Cardiac ventricle fibroblast (primary cell): ENCODE measurements around the gene OR2G3. TPM values are rescaled to one million over a fixed set of nuclear protein-coding genes. Genes with fewer than 3 reads are reported as not detected.

Experiments
- total RNA-seq: library from RNA; depleted of rRNA; stranded (reverse); fragments of >200 nt; gene quantifications from 2 replicates; pipeline ENCODE4 v1.2.3, GENCODE V29; 2015

OR2G3 gene
- total RNA-seq: not detected in 2 replicates

GRCh38 chr1:247605286-247605685 is at the start of gene OR2G3:
OR2G3 (plus strand) TSS chr1:247605586; CDS start chr1:247605586, 0 bp downstream.

GRCh38 chr1:247588060-247588459 is 17.3 kb upstream of the OR2G3 start, which contains the start of gene OR2G2:
OR2G2 (plus strand) TSS chr1:247588360; CDS start chr1:247588360, 0 bp downstream.

Other genes starting within 250 kb of the OR2G3 start
- not detected in 2 replicates for gene NLRP3, start 189.4 kb upstream of the OR2G3 start, total RNA-seq
- gene OR2B11, start 147.5 kb upstream of the OR2G3 start, total RNA-seq: not detected in 2 replicates
- gene OR2C3, start 69.1 kb upstream of the OR2G3 start, total RNA-seq: under 0.01 TPM in 1 of 2 replicates, not detected in the other
- gene GCSAML, start 56.5 kb upstream of the OR2G3 start, total RNA-seq: not detected in 2 replicates
- not detected in 2 replicates for gene OR2G2, start 17.2 kb upstream of the OR2G3 start, total RNA-seq
- gene OR13G1, start 74.2 kb downstream of the OR2G3 start, total RNA-seq: not detected in 2 replicates
- gene OR6F1, start 111.1 kb downstream of the OR2G3 start, total RNA-seq: not detected in 2 replicates
- not detected in 2 replicates for gene OR14K1, start 133.0 kb downstream of the OR2G3 start, total RNA-seq
- gene OR14A2, start 142.6 kb downstream of the OR2G3 start, total RNA-seq: not detected in 2 replicates
- gene OR1C1, start 155.0 kb downstream of the OR2G3 start, total RNA-seq: not detected in 2 replicates
- gene OR14A16, start 218.5 kb downstream of the OR2G3 start, total RNA-seq: not detected in 2 replicates
- gene OR11L1, start 236.3 kb downstream of the OR2G3 start, total RNA-seq: not detected in 2 replicates